NCI-H1105 (cell line): Measurements from ENCODE around the gene KNSTRN.
A peak's percentile ranks its signal among the peaks of the same experiment; 100 is the strongest.

ENCODE experiments used
- DNase-seq: peaks from one replicate; lab custom pipeline; 2025; lab: John Stamatoyannopoulos, UW

The KNSTRN gene

DNA sequence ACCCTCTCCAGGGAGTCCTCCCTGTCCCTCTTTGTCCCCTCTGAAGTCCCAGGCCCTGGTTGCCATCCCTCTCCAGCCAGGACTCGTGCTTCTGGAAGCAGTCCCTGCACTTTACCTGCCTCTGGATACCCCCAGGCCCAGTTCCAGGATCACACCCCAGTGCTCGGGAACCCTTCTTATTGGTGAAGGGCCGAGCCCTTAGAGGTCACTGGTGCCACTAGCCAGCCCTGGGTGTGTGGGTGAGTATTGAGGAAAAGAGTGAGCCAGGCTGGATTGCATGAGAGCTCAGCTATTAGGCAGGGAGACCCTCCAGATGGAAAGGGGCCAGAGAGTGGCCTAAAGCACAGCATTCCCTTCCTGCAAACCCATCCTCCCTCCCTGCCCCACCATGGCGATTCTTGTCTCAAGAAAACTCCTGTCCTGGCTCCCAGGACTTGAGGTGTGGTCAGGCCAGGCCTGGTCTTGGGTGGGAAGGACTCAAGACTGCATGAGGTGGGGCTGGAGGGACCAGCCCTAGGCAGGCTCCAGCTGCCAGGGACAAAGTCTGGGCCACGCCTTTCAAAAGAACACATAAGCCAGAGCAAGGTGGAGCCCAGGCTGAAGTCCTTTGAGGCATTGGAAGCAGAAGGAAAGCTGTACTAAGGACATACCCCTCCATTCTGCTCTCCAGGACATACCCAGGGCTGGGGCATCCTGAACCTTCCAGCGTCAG, 36.5 kb upstream of the KNSTRN start:
- no peak for DNase-seq

DNA sequence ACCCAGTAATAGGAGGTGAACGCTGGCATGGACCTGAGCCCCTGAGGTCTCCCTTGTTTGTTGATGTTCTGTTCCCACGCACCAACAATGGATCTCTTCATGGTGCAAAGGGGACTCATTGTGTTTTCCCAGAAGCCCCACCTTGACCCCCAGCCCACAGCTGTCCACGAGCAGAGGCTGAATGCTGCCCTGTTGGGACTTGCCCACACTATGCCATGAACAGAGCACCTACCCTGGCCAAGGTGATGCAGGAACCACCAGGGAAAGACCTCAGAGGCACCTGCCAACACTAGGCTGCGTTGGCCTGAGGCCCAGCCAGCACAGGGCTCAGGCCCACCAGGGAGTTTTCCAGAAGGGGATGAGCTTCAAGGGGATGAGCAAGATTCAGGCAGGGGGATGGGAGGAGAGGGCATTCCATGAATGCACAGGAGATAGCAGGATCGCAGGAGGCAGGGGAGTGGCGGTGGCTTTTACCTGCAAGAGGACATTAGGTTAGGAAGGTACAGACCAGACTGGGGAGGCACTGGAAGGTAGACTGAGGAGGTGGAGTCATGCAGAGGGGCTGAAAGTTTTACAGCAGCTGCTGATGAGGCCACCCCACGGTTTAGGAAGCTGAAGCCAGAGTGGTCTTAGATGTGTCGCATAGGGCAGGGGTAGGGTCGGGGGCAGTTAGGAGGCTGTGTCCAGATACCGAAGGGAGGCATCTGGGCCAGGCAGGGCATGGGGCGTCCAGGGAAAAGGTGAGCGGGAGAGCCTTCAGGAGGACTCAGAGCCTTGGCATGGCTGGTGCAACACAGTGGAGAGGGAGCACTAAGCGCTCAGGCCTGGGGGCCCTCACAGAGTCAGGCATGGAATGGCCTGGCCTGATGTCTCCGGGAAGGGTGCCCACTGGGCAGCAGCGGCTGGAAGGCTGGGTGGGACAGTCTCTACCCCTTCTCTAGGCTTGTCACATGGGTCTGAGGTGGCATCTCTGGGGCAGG, 35.7 kb upstream of the KNSTRN start:
- DNase-seq: no peak

DNA sequence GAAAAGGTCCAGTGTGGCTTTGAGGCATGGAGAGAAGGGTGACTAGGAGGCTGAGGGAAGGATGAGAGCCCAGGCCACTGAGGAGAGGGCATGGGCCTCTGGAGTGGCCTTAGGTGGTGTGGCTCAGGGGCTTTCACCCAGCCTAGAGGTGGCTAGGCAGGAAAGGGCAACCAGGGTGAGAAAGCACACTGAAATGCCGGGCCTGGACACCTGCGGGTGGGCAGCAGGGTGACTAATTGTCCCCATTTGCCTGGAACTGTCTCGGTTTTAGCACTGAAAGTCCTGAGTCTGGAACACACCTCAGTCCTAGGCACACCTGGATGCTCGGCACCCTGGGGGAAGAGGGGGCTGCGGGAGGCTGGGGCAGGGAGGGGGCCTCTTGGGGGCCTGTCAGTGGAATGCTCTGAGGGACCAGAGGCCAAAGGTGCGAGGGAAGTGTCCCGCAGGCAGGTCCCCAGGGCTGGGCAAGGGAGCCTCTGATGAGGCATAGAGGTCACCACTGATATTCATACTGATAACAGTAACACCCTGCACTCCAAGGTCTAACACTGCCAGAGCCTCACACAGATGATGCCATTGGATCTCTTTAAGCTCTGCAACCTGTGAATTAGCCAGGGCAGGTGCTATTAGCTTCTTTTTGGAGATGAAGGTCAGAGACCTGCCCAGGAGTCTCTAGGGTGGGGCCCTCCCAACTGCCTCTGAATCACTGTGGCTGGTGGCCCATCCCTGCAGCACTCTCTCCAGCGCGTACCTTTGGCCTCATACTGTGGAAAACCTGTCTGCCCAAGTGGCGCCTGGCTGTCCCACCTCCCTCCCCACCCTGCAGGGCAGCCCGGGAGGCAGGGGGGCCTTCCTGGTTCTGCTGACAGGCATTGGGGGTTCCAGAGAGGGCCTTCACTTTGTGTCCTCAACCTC, 34.7 kb upstream of the KNSTRN start:
- DNase-seq: no peak

DNA sequence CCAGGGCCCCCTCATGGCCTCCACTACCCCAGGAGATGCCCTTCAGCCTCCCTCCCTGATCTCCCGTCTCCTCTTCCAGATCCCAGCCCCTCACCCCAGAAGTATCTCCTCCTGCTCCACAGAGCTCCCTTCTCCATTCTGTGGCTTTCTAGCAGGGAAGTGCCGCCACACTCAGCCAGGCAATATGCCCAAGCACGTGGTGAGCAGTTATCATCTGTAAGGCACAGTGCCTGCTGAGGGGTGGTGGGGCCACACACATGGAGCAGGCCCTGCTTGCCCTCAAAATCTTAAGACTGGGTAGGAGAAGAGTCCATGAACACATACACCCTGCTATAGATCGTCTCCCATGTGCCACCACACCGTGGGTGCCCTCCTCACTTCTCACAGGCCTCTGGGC, 34.0 kb upstream of the KNSTRN start:
- no peak for DNase-seq

DNA sequence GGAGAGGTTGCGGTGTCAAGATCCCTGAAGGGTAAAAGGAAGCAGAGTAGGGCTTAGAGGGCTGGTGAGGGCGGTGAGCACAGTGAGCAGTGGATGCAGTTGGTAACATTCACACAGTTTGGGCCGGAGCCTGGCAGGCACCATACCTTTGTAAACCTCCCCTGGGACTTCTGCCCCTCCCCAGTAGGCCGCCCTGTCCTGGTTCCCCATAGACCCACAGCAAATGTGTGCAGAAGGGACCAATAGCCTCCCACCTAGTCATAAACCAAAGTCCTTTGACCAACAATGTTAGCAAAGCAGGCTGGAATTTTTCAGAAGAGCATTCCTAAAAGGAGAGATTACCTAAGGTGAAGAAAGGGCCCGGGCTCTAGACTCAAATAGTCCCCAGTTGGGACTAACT, 33.4 kb upstream of the KNSTRN start:
- no peak for DNase-seq

DNA sequence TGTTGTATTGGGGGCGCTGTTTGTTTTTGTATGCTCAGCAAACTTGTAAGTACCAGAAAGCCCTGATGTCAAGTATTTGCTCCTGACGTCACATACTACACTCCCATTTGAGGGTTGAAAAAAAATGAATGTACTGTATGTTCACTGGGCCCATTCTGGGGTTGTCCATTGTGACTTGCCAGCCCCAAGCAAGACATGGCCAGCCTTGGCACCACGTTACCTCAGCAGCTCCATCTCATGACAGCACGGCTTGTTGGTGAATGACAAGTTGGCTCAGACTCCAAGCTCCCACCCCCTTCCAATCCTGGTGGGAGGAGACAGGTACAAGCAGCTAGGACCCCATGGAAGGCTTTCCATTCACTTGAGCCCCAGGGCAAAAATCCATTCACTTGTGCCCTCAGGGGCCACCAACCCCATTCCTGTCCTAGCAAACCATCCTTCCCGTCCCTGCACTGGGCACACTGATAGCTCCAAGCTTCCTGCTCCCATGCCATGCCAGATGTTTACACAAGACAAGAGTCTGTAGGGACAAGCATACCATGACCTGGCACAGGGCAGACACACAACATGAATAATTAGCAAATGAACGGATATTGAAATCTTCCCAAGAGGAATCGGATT, 30.1 kb upstream of the KNSTRN start:
- DNase-seq: no peak

DNA sequence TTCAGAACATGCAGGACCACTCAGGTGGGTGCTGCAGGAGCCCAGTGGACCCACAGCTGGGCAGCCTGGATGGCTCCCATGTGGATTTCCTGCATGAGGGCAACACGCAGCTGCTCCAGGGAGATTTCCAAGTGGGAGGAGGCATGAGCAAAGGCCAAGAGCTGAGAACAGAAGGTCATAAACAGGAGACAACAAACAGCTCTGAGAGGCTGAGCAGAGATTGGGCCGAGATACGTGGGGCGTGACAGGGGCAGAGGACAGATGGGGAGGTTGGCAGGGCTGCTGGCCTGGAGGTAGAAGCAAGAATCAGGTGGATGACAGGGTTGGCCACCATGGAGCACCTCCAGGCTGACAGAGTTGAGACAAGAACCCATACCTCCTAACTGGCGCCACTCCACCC, 28.8 kb upstream of the KNSTRN start:
- no peak for DNase-seq

DNA sequence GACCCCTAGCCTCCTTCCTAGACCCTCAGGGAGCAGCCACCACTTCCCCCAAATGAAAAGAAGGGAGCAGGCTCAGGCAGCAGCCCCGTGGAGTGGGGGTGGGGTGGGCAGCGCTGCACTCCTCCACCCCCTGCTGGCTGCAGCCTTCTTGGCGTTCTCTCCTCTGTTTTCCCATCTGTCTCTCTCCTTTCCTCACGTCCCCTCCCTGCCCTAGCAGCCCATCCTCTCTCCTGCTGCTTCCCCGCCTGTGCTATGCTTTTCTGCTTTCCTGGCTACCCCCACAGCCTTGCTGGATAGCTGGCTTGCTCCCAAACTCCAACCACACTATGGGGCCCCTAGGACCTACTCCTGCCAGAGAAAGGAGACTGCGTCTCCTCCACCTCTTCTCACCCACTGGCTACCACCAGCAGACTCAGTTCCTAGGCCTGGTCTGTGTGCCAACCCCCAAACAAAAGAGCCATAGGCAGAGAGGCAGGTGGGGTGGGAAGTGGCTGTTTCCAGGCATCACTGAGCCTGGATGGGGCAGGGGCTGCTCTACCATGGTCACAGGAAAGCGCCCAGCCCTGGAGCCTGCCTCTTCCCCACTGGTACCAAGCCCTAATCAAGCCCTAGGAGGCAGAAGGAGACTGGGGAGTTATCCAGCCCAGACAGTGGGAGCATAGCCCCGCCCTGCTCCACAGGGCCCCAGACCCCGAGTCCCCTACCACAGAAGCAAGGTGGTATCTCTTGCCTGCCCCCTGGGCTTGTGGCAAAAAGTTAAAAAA, 27.9 kb upstream of the KNSTRN start:
- DNase-seq: no peak

DNA sequence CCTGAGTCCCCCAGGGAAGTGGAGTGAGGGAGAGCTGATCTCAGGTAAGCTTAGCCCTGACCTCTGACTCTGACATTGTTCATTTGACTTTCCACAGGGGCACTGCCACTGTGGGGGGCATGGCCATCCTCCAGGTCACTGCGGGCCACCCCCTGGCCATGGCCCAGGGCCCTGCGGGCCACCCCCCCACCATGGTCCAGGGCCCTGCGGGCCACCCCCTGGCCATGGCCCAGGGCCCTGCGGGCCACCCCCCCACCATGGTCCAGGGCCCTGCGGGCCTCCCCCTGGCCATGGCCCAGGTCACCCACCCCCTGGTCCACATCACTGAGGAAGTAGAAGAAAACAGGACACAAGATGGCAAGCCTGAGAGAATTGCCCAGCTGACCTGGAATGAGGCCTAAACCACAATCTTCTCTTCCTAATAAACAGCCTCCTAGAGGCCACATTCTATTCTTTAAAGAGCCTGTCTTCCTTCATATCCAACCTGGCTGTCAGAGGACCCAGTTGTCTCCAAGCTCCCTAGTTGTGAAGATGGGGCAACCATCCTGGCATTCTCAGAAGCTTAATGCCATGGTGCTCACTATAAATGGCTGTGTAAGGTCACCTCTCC, 26.4 kb upstream of the KNSTRN start:
- DNase-seq: no peak

DNA sequence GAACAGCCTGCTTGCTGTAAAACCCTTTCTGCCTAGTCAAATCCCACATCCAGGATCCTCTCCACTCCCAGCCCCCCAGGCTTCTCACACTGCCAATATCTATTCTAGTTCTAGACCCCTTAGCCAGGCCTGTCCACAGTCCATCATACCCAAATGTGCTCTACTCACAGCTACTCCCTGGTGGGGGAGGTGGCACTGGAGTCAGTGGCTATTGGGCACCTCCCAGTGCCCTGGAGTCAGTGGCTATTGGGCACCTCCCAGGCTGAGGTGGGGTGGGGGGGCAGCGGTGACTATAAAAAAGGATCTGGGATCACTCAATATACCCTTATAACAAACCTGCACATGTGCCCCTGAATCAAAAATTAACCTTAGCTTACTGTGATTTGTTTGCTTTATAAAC, 25.3 kb upstream of the KNSTRN start:
- no peak for DNase-seq

DNA sequence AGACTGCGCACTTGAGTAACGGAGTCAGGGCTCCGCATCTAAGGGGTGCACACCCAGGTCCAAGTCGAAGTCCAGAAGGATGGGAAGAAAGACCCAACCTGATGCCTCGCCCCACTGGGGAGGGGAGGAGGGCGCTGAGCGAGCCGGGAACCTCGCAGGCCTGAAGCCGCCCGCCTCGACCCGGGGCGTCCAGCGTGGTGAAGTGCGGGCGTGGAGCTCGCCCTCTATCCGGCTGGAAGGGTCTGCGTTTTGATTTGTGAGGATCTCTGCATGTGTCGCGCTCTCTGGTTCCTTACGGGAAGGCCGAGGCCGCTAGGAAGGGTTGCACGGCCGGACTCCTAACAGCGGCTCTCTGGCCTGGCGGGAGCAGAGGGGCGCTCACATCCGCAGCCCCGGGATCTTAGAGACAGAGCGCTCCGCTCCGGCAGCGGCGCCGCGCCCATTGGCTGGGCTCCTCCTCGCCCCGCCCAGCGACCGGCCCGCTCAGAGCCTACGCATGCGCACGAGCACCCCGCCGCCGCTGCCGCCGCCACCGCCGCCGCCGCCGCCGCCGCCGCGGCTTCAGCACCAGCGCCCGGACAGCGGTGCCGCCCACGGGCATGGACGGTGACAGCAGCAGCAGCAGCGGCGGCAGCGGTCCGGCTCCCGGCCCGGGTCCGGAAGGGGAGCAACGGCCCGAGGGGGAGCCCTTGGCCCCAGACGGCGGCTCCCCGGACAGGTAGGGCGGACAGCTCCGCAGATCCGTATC, 24.6 kb upstream of the KNSTRN start, which contains the start of gene DISP2:
Gene DISP2 (plus strand): TSS at position 497 of the 748 bp plus-strand sequence. CDS start 103 bp downstream, at position 600.
- DNase-seq: peak; percentile 58

DNA sequence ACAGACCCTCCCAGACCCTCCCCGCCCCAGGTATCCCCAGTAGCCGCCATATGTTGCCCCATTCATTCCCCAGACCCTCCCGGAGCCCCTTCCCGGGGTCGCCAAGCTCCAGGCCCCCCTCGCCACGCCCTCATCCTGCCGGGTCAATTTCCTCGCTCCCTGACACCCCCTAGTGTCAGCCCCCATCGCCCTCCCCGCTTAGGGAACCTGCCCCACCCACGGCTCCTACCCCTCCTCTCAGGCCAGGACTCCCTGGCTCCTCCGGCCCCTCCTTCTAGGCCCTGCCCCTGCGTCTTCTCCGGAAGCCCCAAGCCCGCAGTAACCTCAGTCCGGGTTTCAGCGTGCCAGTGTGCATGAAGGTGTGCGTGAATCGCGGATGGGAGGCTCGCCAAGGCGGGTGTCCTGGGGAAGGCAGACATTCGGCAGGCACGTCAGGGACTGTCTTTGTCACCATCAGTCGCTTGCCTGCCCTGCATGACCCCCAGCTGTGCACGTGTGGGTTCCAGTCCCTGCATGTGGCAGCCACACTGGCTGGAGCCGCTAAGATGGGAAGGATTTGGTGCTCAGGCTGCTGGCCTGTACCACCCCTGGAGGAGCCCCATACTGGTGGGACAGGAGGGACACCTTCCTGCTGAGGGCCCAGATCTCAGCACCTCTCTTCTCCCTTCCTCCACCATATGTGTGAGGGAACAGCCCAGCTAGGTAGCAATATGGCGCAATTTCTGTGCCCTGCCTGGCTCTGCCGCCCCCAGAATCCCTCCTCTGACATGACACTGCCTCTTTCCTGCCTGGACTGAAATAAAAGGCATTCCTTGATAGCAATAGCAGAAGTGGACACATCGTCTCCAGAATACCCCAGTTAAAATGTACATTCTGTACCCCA, 23.8 kb upstream of the KNSTRN start:
- DNase-seq: no peak

DNA sequence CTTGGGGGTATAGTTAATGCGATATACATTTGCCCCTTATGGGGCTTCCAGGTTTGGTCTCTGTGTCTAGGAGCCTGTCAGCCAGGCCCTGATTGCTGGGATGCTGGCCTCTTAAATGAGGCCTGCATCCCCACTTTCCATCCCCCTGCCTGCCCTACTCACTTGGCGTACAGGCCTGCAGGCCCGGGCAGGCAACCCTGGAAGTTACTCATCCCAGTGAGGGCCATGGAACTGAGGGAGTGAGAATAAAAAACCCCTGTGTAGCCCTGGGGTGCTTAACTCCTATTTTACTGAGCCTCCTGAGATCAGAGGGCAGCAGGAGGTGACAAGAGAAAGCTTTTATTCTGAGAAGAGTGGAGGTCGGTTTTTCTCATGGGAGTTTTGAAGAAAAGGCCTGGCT, 22.5 kb upstream of the KNSTRN start:
- DNase-seq: no peak

DNA sequence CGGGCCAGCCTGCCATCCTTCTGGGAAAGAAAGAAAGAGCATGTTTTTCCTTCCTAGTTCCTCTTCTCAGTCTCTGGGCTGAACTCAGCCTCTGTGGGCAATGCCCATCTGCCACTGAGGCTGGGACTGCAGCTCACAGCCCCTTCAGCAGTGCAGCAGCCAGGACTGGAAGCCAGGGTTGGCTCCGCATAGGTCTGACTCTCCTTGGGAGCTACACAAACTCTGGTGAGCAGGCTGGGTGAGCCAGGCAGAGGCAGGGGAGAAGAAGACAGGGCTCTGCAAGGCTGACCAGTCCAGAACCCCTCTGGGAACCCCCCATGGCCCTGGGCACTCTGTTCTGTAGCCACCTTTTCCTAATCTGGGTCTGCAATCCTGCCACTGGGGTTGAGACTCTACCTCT, 20.9 kb upstream of the KNSTRN start:
- DNase-seq: no peak

DNA sequence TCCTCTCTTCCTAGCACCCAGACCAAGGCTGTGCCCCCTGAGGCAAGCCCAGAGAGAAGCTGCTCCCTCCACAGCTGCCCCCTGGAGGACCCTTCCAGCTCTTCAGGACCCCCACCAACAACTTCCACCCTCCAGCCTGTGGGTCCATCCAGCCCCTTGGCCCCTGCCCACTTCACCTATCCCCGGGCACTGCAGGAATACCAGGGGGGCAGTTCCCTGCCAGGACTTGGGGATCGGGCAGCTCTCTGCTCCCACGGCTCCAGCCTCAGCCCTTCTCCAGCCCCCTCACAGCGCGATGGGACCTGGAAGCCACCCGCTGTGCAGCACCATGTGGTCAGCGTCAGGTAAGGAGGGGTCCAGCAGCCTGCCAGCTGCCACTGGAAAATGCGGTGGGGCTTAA, 18.9 kb upstream of the KNSTRN start:
- no peak for DNase-seq

DNA sequence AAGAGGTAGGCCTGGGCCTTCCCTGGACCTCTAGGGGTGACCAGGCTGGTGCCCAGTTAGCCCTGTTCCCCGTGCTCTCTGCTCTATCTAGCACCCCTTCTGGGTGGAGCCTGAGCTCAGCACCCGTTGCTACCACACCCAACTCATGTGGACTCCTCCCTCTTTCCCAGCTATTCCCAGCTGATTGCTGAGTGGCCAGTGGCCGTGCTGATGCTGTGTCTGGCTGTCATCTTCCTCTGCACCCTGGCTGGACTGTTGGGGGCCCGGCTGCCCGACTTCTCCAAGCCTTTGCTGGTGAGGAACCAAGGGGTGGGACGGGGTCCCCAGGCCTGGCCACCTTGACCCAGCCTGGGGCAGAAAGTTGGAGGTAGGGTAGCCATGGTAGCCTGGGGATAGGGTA, 18.3 kb upstream of the KNSTRN start:
- DNase-seq: no peak

DNA sequence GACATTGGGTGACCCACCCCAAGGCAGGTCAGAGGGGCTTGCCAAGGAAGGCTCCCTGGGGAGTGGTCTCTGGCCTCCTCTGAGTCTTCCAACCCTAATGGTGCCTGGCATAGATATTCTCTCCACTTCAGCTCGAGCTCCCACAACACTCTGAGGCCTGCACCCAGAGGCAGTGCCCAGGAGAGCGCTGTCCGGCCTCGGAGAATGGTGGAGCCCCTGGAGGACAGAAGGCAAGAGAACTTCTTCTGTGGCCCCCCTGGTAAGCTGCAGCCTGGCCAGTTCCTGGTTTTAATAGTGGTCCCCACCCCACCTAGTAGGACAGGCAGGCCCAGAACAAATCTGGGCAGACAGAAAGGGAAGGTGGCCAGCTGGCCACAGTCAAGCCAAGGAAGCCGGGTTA, 17.5 kb upstream of the KNSTRN start:
- DNase-seq: no peak

DNA sequence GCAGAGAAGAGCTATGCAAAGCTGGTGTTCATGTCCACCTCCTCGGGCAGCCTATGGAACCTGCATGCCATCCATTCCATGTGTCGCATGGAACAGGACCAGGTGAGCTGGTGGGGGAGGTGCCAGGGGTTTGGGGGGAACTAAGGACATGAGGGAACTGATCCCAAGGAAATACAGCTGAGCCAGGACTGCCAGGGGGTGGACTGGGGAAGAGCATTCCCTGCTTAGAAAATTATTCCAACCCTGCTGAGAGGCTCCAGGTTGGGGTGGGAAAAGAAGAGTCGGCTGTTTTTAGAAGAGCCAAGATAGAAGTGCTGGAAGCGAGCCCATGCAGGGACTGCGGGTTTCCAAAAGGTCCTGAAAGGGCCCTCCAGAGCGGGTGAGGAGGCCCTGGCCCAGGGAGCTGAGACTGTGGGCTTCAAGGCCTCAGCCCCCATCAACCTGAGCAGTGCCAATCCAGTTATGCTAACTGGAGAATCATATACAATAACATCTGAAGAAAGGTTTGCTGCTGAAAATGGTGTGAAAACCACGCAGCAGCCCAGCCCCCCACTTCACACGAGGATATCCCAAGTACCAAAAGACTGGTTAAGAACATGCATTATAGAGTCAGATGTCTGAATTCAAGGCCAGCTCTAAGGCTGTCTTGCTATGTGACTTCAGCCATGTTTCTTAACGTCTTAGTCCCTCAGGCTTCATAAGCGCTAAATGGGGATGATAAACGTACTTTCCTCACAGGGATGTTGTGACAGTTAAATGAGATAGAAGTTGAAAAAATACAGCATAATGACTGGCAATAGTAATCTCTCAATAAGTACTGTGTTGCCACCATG, 16.7 kb upstream of the KNSTRN start:
- DNase-seq: no peak
